Measurements from ENCODE around the gene NFIA.
A peak's percentile ranks its signal among the peaks of the same experiment; 100 is the strongest.

The NFIA gene

GRCh38 chr1:61393575-61393974 lies 311.2 kb downstream of the NFIA start:
- no peak for DNase-seq (ENCODE audit: low read depth)
- H3K4me3 ChIP-seq (ENCODE audit: low read depth, low read length) = no peak overlapping the region
- TF ChIP-seq CTCF (conservative IDR thresholded peaks at IDR 0.05; ENCODE audit: low read depth, low read length) = no peak

GRCh38 chr1:61395146-61395800 lies 312.9 kb downstream of the NFIA start:
- DNase-seq (ENCODE audit: low read depth) = peak; percentile 59
- TF ChIP-seq CTCF (conservative IDR thresholded peaks at IDR 0.05; ENCODE audit: low read depth, low read length) = no peak
- no peak overlapping the region for H3K4me3 ChIP-seq (ENCODE audit: low read depth, low read length)

- H3K4me3 ChIP-seq (ENCODE audit: low read depth, low read length) = no peak overlapping the region
- no peak for DNase-seq (ENCODE audit: low read depth)
- no peak for TF ChIP-seq CTCF (conservative IDR thresholded peaks at IDR 0.05; ENCODE audit: low read depth, low read length)
These were observed 315.1 kb downstream of the NFIA start for GRCh38 chr1:61397495-61397894.

- no peak overlapping the region for H3K4me3 ChIP-seq (ENCODE audit: low read depth, low read length)
- peak; percentile 93 for DNase-seq (ENCODE audit: low read depth)
- TF ChIP-seq CTCF (conservative IDR thresholded peaks at IDR 0.05; ENCODE audit: low read depth, low read length) = no peak
These were observed 315.6 kb downstream of the NFIA start for GRCh38 chr1:61397935-61398334.

GRCh38 chr1:61399199-61399598 lies 316.8 kb downstream of the NFIA start:
- no peak for DNase-seq (ENCODE audit: low read depth)
- no peak for TF ChIP-seq CTCF (conservative IDR thresholded peaks at IDR 0.05; ENCODE audit: low read depth, low read length)
- H3K4me3 ChIP-seq (ENCODE audit: low read depth, low read length) = no peak overlapping the region

GRCh38 chr1:61400131-61400770 lies 317.9 kb downstream of the NFIA start:
- TF ChIP-seq CTCF (conservative IDR thresholded peaks at IDR 0.05; ENCODE audit: low read depth, low read length) = no peak
- H3K4me3 ChIP-seq (ENCODE audit: low read depth, low read length) = no peak overlapping the region
- no peak for DNase-seq (ENCODE audit: low read depth)

DNA sequence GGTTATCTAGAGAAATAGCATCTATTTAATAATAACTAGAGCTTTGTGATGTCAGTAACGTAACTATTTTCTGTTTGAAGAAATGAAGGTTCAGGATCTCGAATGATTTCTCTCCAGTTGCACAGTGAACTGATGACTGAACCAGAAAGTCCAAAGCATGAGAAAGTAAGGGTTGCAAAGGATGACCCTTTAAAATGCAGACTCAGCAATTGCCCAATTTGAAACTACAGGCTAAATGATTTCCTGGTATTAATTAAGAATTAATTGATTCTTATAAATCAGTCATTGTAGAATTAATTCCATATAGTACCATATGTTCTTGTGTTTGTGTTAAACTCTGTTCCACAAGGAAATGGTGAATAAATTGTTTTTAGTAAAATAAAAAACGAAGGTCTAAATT lies 318.6 kb downstream of the NFIA start:
- H3K4me3 ChIP-seq (ENCODE audit: low read depth, low read length) = no peak overlapping the region
- no peak for DNase-seq (ENCODE audit: low read depth)
- no peak for TF ChIP-seq CTCF (conservative IDR thresholded peaks at IDR 0.05; ENCODE audit: low read depth, low read length)

All from choroid plexus epithelial cell (primary cell).